Fibroblast of pulmonary artery (primary cell): ENCODE data around the gene KIAA0040.
A peak's percentile ranks its signal among the peaks of the same experiment; 100 is the strongest.

Experiments
- DNase-seq: peaks from one replicate; pipeline ENCODE4 v3.0.0-alpha.2; 2010; ENCODE audit warnings: low read depth
- H3K4me3 ChIP-seq: replicated peaks from 2 replicates; pipeline ENCODE4 v1.5.1; 2011; ENCODE audit warnings: low read depth, mild to moderate bottlenecking, control low read depth, low read length, moderate library complexity
- TF ChIP-seq, protein P1 (sequence below): IDR thresholded peaks from 2 replicates; pipeline ENCODE4 v1.5.1; 2011; ENCODE audit warnings: mild to moderate bottlenecking, control low read depth, low read length, inconsistent platforms; ENCODE audit errors: missing control alignments

KIAA0040 gene

DNA sequence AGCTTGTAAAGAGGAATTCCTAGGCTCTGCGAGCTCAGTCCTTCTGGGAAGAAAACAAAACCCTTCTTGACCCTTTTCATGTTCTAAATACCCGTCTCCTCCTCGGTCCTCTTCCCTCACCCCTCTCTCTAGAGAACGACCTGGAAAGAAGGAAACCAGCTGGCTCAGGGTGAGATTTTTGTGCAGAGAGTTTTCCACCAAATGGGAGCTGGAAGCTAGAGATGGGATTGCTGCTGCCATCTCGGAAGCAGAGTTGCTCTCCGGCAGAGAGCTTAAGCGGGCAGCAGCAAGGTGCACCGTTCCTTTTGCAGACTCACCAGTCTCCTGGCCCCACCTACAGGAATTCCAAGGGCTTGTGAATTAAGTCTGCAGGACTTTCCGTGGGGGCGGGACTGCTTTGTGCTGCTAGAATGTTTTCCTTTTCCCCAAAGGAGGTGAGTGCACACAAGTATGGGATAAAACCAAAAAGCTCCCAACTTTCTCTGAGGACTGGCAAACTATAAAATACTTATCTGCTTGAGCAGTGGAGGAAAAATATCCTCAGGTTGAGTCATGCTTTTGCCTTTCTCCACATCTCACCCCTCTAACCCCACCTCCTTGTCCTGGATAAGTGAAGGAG lies 29.1 kb upstream of the KIAA0040 start:
- H3K4me3 ChIP-seq: no peak overlapping the region
- DNase-seq: peak; percentile 7
- TF ChIP-seq, protein P1, sequence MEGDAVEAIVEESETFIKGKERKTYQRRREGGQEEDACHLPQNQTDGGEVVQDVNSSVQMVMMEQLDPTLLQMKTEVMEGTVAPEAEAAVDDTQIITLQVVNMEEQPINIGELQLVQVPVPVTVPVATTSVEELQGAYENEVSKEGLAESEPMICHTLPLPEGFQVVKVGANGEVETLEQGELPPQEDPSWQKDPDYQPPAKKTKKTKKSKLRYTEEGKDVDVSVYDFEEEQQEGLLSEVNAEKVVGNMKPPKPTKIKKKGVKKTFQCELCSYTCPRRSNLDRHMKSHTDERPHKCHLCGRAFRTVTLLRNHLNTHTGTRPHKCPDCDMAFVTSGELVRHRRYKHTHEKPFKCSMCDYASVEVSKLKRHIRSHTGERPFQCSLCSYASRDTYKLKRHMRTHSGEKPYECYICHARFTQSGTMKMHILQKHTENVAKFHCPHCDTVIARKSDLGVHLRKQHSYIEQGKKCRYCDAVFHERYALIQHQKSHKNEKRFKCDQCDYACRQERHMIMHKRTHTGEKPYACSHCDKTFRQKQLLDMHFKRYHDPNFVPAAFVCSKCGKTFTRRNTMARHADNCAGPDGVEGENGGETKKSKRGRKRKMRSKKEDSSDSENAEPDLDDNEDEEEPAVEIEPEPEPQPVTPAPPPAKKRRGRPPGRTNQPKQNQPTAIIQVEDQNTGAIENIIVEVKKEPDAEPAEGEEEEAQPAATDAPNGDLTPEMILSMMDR: no peak

DNA sequence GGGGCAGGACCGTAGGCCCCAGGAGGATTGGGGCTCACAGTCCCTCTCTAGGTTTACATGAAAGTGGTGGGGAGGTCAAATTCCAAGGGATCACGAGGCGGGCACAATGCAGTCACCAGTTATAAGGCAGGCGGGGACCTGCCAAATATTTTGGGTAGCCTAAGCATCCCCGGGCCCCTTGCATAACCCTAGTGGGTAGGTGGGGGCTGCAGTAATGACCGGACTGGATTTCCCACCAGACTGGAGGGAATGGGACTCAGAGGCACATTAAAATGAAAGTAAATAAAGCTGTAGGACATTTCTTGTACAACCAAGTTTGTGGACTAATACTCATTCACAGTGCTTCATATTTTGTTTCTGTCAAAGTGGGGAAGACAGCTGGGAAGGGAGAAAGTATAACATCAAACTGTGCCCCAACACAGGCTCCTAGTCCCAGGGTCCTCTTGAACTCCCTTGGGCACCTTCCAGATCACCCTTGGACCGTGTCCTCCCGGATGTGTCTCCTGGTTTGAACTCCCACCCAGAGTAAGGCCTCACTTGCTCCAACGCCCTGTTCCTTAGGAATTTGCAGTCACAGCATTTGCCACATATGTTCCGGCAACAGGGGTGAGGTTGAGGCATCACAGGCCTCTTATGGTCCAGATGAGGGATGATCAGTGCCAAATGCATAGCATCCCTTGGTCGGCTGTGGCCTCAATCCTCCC lies 28.4 kb upstream of the KIAA0040 start:
- DNase-seq: no peak
- TF ChIP-seq, protein P1: no peak
- H3K4me3 ChIP-seq: no peak overlapping the region

DNA sequence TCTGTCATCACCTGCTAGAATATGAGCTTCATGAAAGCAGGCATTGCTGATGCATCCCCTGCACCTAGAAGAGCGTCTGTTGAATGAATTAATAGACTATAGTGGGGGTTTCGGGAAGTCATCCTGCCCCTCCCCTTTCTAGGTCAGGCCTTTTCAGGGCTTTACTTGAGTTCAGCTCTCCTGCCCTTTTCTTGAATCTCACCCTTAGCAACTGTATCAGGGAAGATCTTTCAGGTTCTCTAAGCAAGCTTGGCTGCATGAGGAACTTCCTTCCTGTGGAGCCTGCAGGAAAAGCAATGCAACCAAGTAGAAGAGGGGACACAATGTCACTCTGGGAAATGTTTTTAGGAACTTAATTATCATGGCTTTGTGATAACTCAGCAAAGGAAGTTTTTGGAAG lies 27.2 kb upstream of the KIAA0040 start:
- H3K4me3 ChIP-seq: no peak overlapping the region
- TF ChIP-seq, protein P1: no peak
- no peak for DNase-seq

DNA sequence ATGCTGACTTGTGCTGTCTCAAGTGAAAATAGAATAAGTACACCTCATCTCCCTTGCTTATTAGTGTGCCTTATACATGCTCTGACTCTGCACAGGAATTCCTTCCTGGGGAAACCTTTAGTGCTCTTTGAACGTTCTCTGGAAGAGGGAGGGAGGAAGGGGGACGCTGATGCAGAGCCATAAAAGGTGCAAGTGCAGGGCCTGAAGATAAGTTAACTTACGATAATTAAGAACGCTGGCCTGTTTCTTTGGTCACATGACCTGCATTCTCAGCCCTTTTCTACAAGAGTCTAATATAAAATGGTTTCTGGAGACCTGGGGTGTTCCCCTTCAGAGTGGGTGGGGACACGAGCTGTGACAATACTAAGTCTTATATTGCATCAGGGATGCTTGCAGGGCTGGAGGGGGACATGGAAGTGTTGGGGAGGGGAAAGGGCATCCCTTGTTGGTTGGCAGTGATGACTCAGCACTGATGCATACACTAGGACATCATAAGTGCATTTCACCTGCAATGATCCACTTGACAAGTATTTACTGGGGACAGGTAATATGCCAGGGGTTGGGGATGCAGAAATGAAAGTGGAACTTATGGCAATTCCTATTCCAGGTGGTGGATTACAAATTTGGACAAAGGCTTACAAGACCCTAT lies 26.3 kb upstream of the KIAA0040 start:
- DNase-seq: no peak
- H3K4me3 ChIP-seq: no peak overlapping the region
- TF ChIP-seq, protein P1: no peak

DNA sequence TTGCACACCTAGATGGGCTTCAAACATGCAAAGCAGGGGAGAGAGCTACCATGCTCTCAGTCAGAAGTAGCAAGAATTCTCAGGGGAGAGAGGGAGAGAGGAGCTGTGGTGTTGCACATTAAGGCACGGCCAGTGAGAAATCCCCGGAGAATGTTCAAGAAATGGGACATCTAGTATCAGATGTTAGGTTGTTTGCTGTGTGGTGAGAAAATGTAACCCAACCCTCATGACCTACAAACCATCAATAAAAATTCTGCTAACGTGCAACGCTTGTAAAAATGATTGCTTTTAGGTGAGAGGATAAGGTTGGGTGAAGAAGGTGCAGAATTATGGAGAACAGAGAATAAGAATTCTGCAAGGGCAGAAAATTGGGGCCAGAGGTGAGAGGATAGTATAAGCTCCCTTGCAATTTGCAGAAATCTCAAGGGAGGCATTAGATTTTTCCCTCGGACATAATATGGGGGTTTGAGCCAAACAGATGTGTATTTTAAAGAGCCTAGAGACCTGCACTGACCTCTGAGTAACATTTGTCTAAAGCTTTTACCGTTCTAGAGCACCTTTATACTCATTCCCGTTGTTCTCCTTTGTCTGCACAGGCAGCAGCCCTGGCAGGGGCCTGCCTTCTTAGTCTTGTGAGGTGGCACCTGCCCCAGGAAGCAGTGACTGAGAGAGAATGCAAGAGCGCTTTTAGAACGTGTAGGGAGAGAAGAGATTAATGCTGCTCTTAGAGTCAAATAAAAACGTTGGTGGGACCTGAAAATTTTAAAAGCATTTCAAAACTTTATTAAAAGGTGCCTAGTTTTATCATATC lies 25.4 kb upstream of the KIAA0040 start:
- H3K4me3 ChIP-seq: no peak overlapping the region
- TF ChIP-seq, protein P1: no peak
- DNase-seq: no peak

DNA sequence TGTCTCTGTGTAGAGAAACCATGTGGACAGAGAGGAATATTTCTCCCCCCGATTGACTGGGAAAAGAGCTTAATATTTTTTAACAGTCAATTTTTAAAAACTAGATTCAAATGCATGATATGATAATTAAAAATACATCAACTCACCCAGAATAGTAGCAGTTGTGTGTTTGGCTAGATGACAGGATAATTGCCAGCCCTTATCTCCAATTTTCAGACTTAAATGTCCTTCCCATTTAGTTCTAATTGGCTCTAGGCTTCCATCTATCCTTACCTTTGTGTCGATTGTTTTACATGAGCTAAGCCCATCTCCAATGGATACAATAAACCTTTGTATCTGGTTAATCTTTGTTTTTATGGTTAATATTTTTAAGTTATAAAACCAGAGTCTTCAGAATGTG lies 23.9 kb upstream of the KIAA0040 start:
- TF ChIP-seq, protein P1: no peak
- DNase-seq: no peak
- no peak overlapping the region for H3K4me3 ChIP-seq
